H9 (cell line): ENCODE results near the gene PTPRR. TPM values are rescaled to one million over a fixed set of nuclear protein-coding genes. Genes with fewer than 3 reads are reported as not detected.

Experiments
- DNase-seq: peaks from one replicate; pipeline ENCODE4 v3.0.0-alpha.2; 2017
- H2AFZ ChIP-seq: one replicate; pipeline ENCODE4 v1.6.1; 2013; ENCODE audit warnings: mild to moderate bottlenecking, low read length, control low read depth, moderate library complexity
- H2AK5ac ChIP-seq: 2 replicates; pipeline ENCODE4 v1.6.1; 2013; ENCODE audit warnings: low read length, control low read depth, mixed read lengths; ENCODE audit not compliant: insufficient read length
- H2BK120ac ChIP-seq: one replicate; pipeline ENCODE4 v1.6.1; 2013; ENCODE audit warnings: low read depth, mild to moderate bottlenecking, low read length, control low read depth, inconsistent platforms; ENCODE audit not compliant: poor library complexity, severe bottlenecking
- H2BK12ac ChIP-seq: 2 replicates; pipeline ENCODE4 v1.6.1; 2013; ENCODE audit warnings: low read length, control low read depth, mixed read lengths, low read depth; ENCODE audit not compliant: insufficient read length
- H2BK15ac ChIP-seq: 2 replicates; pipeline ENCODE4 v1.6.1; 2013; ENCODE audit warnings: low read depth, low read length, control low read depth
- H2BK20ac ChIP-seq: one replicate; pipeline ENCODE4 v1.6.1; 2013; ENCODE audit warnings: low read depth, mild to moderate bottlenecking, low read length, control low read depth, inconsistent platforms; ENCODE audit not compliant: poor library complexity, severe bottlenecking
- H2BK5ac ChIP-seq: 2 replicates; pipeline ENCODE4 v1.6.1; 2013; ENCODE audit warnings: low read length, control low read depth, mixed read lengths; ENCODE audit not compliant: insufficient read length
- H3K14ac ChIP-seq: 2 replicates; pipeline ENCODE4 v1.6.1; 2013; ENCODE audit warnings: low read length, control low read depth; ENCODE audit not compliant: insufficient read depth
- H3K18ac ChIP-seq: 2 replicates; pipeline ENCODE4 v1.6.1; 2013; ENCODE audit warnings: low read depth, mild to moderate bottlenecking, mixed read lengths, low read length, control low read depth; ENCODE audit not compliant: insufficient read length
- H3K23ac ChIP-seq: 2 replicates; pipeline ENCODE4 v1.6.1; 2013; ENCODE audit warnings: low read length, control low read depth, mixed read lengths, low read depth; ENCODE audit not compliant: insufficient read length
- H3K23me2 ChIP-seq: 2 replicates; pipeline ENCODE4 v1.6.1; 2013; ENCODE audit warnings: low read depth, mild to moderate bottlenecking, mixed read lengths, low read length, control low read depth; ENCODE audit not compliant: insufficient read length, poor library complexity, severe bottlenecking
- H3K27ac ChIP-seq: 2 replicates; pipeline ENCODE4 v1.5.1; 2013; ENCODE audit warnings: low read length, control low read depth, mixed read lengths, low read depth; ENCODE audit not compliant: insufficient read length
- H3K27me3 ChIP-seq: 2 replicates; pipeline ENCODE4 v1.6.1; 2013; ENCODE audit warnings: low read length, control low read depth, inconsistent platforms; ENCODE audit not compliant: insufficient read depth
- H3K4ac ChIP-seq: 2 replicates; pipeline ENCODE4 v1.6.1; 2013; ENCODE audit warnings: low read depth, mild to moderate bottlenecking, control low read depth, inconsistent platforms, low read length, moderate library complexity
- H3K4me1 ChIP-seq: 2 replicates; pipeline ENCODE4 v1.6.1; 2013; ENCODE audit warnings: low read length, control low read depth, inconsistent platforms; ENCODE audit not compliant: insufficient read depth
- H3K4me2 ChIP-seq: 2 replicates; pipeline ENCODE4 v1.6.1; 2013; ENCODE audit warnings: low read length, control low read depth, mixed read lengths; ENCODE audit not compliant: insufficient read length, insufficient read depth
- H3K56ac ChIP-seq: 2 replicates; pipeline ENCODE4 v1.6.1; 2013; ENCODE audit warnings: low read depth, mild to moderate bottlenecking, mixed read lengths, low read length, control low read depth; ENCODE audit not compliant: insufficient read length
- H3K79me1 ChIP-seq: 2 replicates; pipeline ENCODE4 v1.6.1; 2013; ENCODE audit warnings: low read depth, mild to moderate bottlenecking, moderate library complexity, low read length, control low read depth, inconsistent platforms; ENCODE audit not compliant: insufficient read depth, poor library complexity, severe bottlenecking
- H3K79me2 ChIP-seq: 2 replicates; pipeline ENCODE4 v1.6.1; 2013; ENCODE audit warnings: low read length, control low read depth, inconsistent platforms; ENCODE audit not compliant: insufficient read depth
- H3K9ac ChIP-seq: 2 replicates; pipeline ENCODE4 v1.6.1; 2013; ENCODE audit warnings: low read length, control low read depth, mixed read lengths; ENCODE audit not compliant: insufficient read length; ENCODE audit errors: extremely low read depth
- H3K9me3 ChIP-seq: one replicate; pipeline ENCODE4 v1.6.1; 2013; ENCODE audit warnings: low read depth, low read length, inconsistent platforms; ENCODE audit not compliant: control insufficient read depth
- H3T11ph ChIP-seq: one replicate; pipeline ENCODE4 v1.6.1; 2013; ENCODE audit warnings: mild to moderate bottlenecking, low read length, control low read depth, inconsistent platforms
- H4K20me1 ChIP-seq: one replicate; pipeline ENCODE4 v1.6.1; 2013; ENCODE audit not compliant: control insufficient read depth, insufficient read length, insufficient read depth
- H4K5ac ChIP-seq: 2 replicates; pipeline ENCODE4 v1.6.1; 2013; ENCODE audit warnings: low read depth, mild to moderate bottlenecking, mixed read lengths, low read length, control low read depth; ENCODE audit not compliant: insufficient read length
- H4K8ac ChIP-seq: replicated peaks from 2 replicates; pipeline ENCODE4 v1.6.1; 2013; ENCODE audit warnings: low read length, control low read depth, mixed read lengths, low read depth; ENCODE audit not compliant: insufficient read length
- H4K91ac ChIP-seq: 2 replicates; pipeline ENCODE4 v1.6.1; 2013; ENCODE audit warnings: low read depth, mild to moderate bottlenecking, moderate library complexity, mixed read lengths, low read length, control low read depth; ENCODE audit not compliant: insufficient read length
- H3K27ac Mint-ChIP-seq, 3 experiments: 2 replicates in 2 of 3; 3 replicates in 1 of 3; pipeline ENCODE4 v1.8.0; 2020 to 2021; ENCODE audit warnings: mixed read lengths in 3 of 3, mild to moderate bottlenecking in 1 of 3, moderate library complexity in 1 of 3
- H3K27me3 Mint-ChIP-seq: 2 replicates; pipeline ENCODE4 v1.8.0; 2021; ENCODE audit warnings: low read depth, mild to moderate bottlenecking, moderate library complexity, mixed read lengths
- H3K36me3 Mint-ChIP-seq, 3 experiments: 2 replicates in 2 of 3; 3 replicates in 1 of 3; pipeline ENCODE4 v1.8.0; 2020 to 2021; ENCODE audit warnings: low read depth in 3 of 3, mixed read lengths in 3 of 3; ENCODE audit not compliant: insufficient read depth in 1 of 3
- H3K4me1 Mint-ChIP-seq, 2 experiments: 2 replicates each; pipeline ENCODE4 v1.8.0; 2020; ENCODE audit warnings: mixed read lengths in 2 of 2
- H3K4me3 Mint-ChIP-seq, 2 experiments: 2 replicates in 1 of 2; 3 replicates in 1 of 2; pipeline ENCODE4 v1.8.0; 2020 to 2021; ENCODE audit warnings: mild to moderate bottlenecking in 2 of 2, mixed read lengths in 2 of 2, moderate library complexity in 1 of 2
- H3K9me3 Mint-ChIP-seq, 2 experiments: 2 replicates in 1 of 2; 3 replicates in 1 of 2; pipeline ENCODE4 v1.8.0; 2020; ENCODE audit warnings: mild to moderate bottlenecking in 2 of 2, mixed read lengths in 2 of 2, moderate library complexity in 1 of 2
- CTCF ChIP-seq: fragments of 200-600 bp; sonication (generic); conservative IDR thresholded peaks from 3 replicates; pipeline ENCODE4 v1.8.0; 2021; ENCODE audit warnings: antibody characterized with exemption, mild to moderate bottlenecking
- WGBS: extraction: QIAGEN DNeasy Blood & Tissue Kit; methylation state at CpG from one replicate; pipeline ENCODE4 v1.1.7; 2013; ENCODE audit warnings: missing lambda C conversion rate, low lambda C conversion rate, mixed read lengths; ENCODE audit not compliant: insufficient read length; ENCODE audit errors: extremely low coverage; 5-methylcytosine and 5-hydroxymethylcytosine counted together
- total RNA-seq: library from RNA; stranded (reverse); gene quantifications from 2 replicates; pipeline ENCODE4 v1.2.1, GENCODE V29; 2021

PTPRR gene
- total RNA-seq, 1 experiment from 2014 or later: 0.22 TPM

GRCh38 chr12:70920891-70921290, 353 bp upstream of the PTPRR start:
- peak; percentile 46 for DNase-seq
- no peaks in the 10 kb centered on the region for H3K9me3 ChIP-seq
- H3K23me2 ChIP-seq: peaks cover 9% of the 10 kb centered on the region
- H4K8ac ChIP-seq: no peak overlapping the region
- no peak overlapping the region for H3T11ph ChIP-seq
- H2BK20ac ChIP-seq: no peak overlapping the region
- H3K14ac ChIP-seq: no peak overlapping the region
- Mint-ChIP-seq H3K27ac (no peak overlapping the region; a peak in 1 of 7 replicates), H3K4me1 (peaks cover 13 to 14% of the 10 kb centered on the region in 2 experiments), H3K4me3 (peak overlapping the region; percentile 43 to 66), H3K27me3 (peaks cover 31% of the 10 kb centered on the region), H3K36me3 (no peaks in the 10 kb centered on the region; a peak in 1 of 7 replicates), H3K9me3 (no peaks in the 10 kb centered on the region)
- no peak overlapping the region for H3K18ac ChIP-seq
- H3K23ac ChIP-seq: no peak overlapping the region
- H3K27ac ChIP-seq: no peak overlapping the region
- H2BK12ac ChIP-seq: no peak overlapping the region
- H4K91ac ChIP-seq: no peak overlapping the region
- peak overlapping the region; percentile 99 for H3K4me2 ChIP-seq
- no peak overlapping the region for H2BK15ac ChIP-seq
- no peaks in the 10 kb centered on the region for H4K20me1 ChIP-seq
- no peak for TF ChIP-seq CTCF
- H4K5ac ChIP-seq: no peak overlapping the region
- no peak overlapping the region for H3K4ac ChIP-seq
- no peaks in the 10 kb centered on the region for H3K79me2 ChIP-seq
- H3K4me1 ChIP-seq: peaks cover 2% of the 10 kb centered on the region; the same call in 1 of the 2 replicates
- no peak overlapping the region for H2BK120ac ChIP-seq
- no peak overlapping the region for H2AK5ac ChIP-seq
- no peak overlapping the region for H2BK5ac ChIP-seq
- H2AFZ ChIP-seq: no peak overlapping the region
- H3K56ac ChIP-seq: no peak overlapping the region
- H3K79me1 ChIP-seq: no peaks in the 10 kb centered on the region
- no peak overlapping the region for H3K9ac ChIP-seq
- no peaks in the 10 kb centered on the region; the same call in 1 of the 2 replicates for H3K27me3 ChIP-seq
- WGBS: no CpG with 5 or more reads among the region's 9 CpGs
